GM23338 (cell line): ENCODE data around the gene FAM32A. TPM values are rescaled to one million over a fixed set of nuclear protein-coding genes. Genes with fewer than 3 reads are reported as not detected.
A peak's percentile ranks its signal among the peaks of the same experiment; 100 is the strongest.

Experiments used
- ATAC-seq: fragments of 200-7000 bp; cut with Tn5 transposase; 3 replicates; pipeline ENCODE4 v1.9.1; 2020
- DNase-seq: peaks from one replicate; pipeline ENCODE4 v3.0.0-alpha.2; 2015; ENCODE audit warnings: low spot score
- H2AFZ ChIP-seq: fragments of 200-600 bp; sonication (generic); 2 replicates; pipeline ENCODE4 v1.8.0; 2016; ENCODE audit warnings: antibody characterized with exemption, mild to moderate bottlenecking, moderate library complexity
- H3F3A ChIP-seq: fragments of 200-600 bp; sonication (generic); replicated peaks from 2 replicates; pipeline ENCODE4 v1.8.0; 2017; ENCODE audit warnings: antibody characterized with exemption, mixed run types, low read depth
- H3K27ac ChIP-seq: fragments of 200-600 bp; sonication (generic); 2 replicates; pipeline ENCODE4 v1.6.1; 2016; ENCODE audit warnings: low read depth
- H3K27me3 ChIP-seq: fragments of 200-600 bp; sonication (generic); 2 replicates; pipeline ENCODE4 v1.8.0; 2016; ENCODE audit warnings: mild to moderate bottlenecking, mixed run types, moderate library complexity; ENCODE audit not compliant: insufficient read depth
- H3K36me3 ChIP-seq: fragments of 200-600 bp; sonication (generic); 2 replicates; pipeline ENCODE4 v1.8.0; 2016; ENCODE audit warnings: mild to moderate bottlenecking; ENCODE audit not compliant: insufficient read depth
- H3K4me1 ChIP-seq: fragments of 200-600 bp; sonication (generic); 2 replicates; pipeline ENCODE4 v1.8.0; 2016; ENCODE audit warnings: mild to moderate bottlenecking, moderate library complexity; ENCODE audit not compliant: insufficient read depth
- H3K4me2 ChIP-seq: fragments of 200-600 bp; sonication (generic); 2 replicates; pipeline ENCODE4 v1.7.1; 2017; ENCODE audit warnings: mixed run types
- H3K4me3 ChIP-seq: fragments of 200-600 bp; sonication (generic); 2 replicates; pipeline ENCODE4 v1.6.1; 2016; ENCODE audit warnings: mixed run types
- H3K79me2 ChIP-seq: fragments of 200-600 bp; sonication (generic); replicated peaks from 2 replicates; pipeline ENCODE4 v1.8.0; 2017; ENCODE audit warnings: mild to moderate bottlenecking; ENCODE audit not compliant: insufficient read depth
- H3K9me2 ChIP-seq: fragments of 200-600 bp; sonication (generic); 2 replicates; pipeline ENCODE4 v1.8.0; 2017; ENCODE audit not compliant: insufficient read depth
- H4K20me1 ChIP-seq: fragments of 200-600 bp; sonication (generic); replicated peaks from 2 replicates; pipeline ENCODE4 v1.8.0; 2017; ENCODE audit warnings: mild to moderate bottlenecking; ENCODE audit not compliant: insufficient read depth
- H3K27ac Mint-ChIP-seq: 2 replicates; pipeline ENCODE4 v1.8.0; 2020; ENCODE audit warnings: inconsistent platforms, mild to moderate bottlenecking, moderate library complexity, mixed read lengths
- H3K27me3 Mint-ChIP-seq: 3 replicates; pipeline ENCODE4 v1.8.0; 2022; ENCODE audit warnings: low read depth, mild to moderate bottlenecking, moderate library complexity, mixed read lengths, inconsistent platforms; ENCODE audit not compliant: insufficient read depth, poor library complexity
- H3K36me3 Mint-ChIP-seq: 3 replicates; pipeline ENCODE4 v1.8.0; 2021; ENCODE audit warnings: low read depth, mild to moderate bottlenecking, inconsistent platforms, moderate library complexity, mixed read lengths
- H3K4me1 Mint-ChIP-seq: 3 replicates; pipeline ENCODE4 v1.8.0; 2020; ENCODE audit warnings: mild to moderate bottlenecking, inconsistent platforms, mixed read lengths
- H3K4me3 Mint-ChIP-seq: 3 replicates; pipeline ENCODE4 v1.8.0; 2021; ENCODE audit warnings: moderate library complexity, mild to moderate bottlenecking, inconsistent platforms, mixed read lengths
- H3K9me3 Mint-ChIP-seq: 3 replicates; pipeline ENCODE4 v1.8.0; 2020; ENCODE audit warnings: moderate library complexity, mild to moderate bottlenecking, inconsistent platforms, mixed read lengths
- CREB1 ChIP-seq: fragments of 250-450 bp; sonication (Bioruptor Pico); IDR thresholded peaks from 2 replicates; pipeline ENCODE4 v1.5.0; 2020; ENCODE audit warnings: low read depth, mild to moderate bottlenecking, moderate library complexity
- ETS1 ChIP-seq: IDR thresholded peaks from 2 replicates; pipeline ENCODE4 v1.6.1; 2016; ENCODE audit warnings: antibody characterized with exemption
- EZH2 ChIP-seq: fragments of 200-600 bp; sonication (generic); IDR thresholded peaks from one replicate; pipeline ENCODE4 v1.8.0; 2017; ENCODE audit warnings: antibody characterized with exemption, mild to moderate bottlenecking, low read depth; ENCODE audit not compliant: unreplicated experiment
- EZH2phosphoT487 ChIP-seq: fragments of 200-600 bp; sonication (generic); IDR thresholded peaks from one replicate; pipeline ENCODE4 v1.8.1; 2018; ENCODE audit warnings: antibody characterized with exemption; ENCODE audit not compliant: unreplicated experiment
- JUNB ChIP-seq: IDR thresholded peaks from one replicate; pipeline ENCODE4 v1.6.1; 2016; ENCODE audit warnings: antibody characterized with exemption; ENCODE audit not compliant: unreplicated experiment
- NANOG ChIP-seq: IDR thresholded peaks from 2 replicates; pipeline ENCODE4 v1.6.1; 2016; ENCODE audit warnings: antibody characterized with exemption, borderline replicate concordance
- POLR2AphosphoS5 ChIP-seq: IDR thresholded peaks from 2 replicates; pipeline ENCODE4 v1.6.1; 2016; ENCODE audit warnings: antibody characterized with exemption, low read depth
- STAT1 ChIP-seq: IDR thresholded peaks from one replicate; pipeline ENCODE4 v1.6.1; 2016; ENCODE audit warnings: antibody characterized with exemption; ENCODE audit not compliant: unreplicated experiment
- ZNF114 ChIP-seq: fragments of 250-450 bp; sonication (Bioruptor Pico); IDR thresholded peaks from 2 replicates; pipeline ENCODE4 v1.5.0; 2020; ENCODE audit warnings: mild to moderate bottlenecking, moderate library complexity
- polyA plus RNA-seq: library from polyadenylated mRNA; unstranded; fragments of >200 nt; fragmentation: Nextera tagmentation; extraction: Ambion mirVana; gene quantifications from 2 replicates; pipeline ENCODE4 v1.2.1, GENCODE V29; 2016
- total RNA-seq: library from RNA; depleted of rRNA; stranded (reverse); fragments of >200 nt; shearing (Covaris generic); gene quantifications from 2 replicates; pipeline ENCODE4 v1.2.3, GENCODE V29; 2014
- TF ChIP-seq, protein P1 (sequence below), 2 experiments: fragments of 200-600 bp in 1 of 2; sonication (generic) in 1 of 2; conservative IDR thresholded peaks; 2 replicates each; pipeline versions ENCODE4 v1.5.1 to v1.6.1; 2016 to 2017; ENCODE audit warnings: antibody characterized with exemption in 2 of 2, low read depth in 2 of 2, mild to moderate bottlenecking in 2 of 2, moderate library complexity in 1 of 2
- TF ChIP-seq, protein P2 (sequence below): fragments of 250-450 bp; sonication (Bioruptor Pico); IDR thresholded peaks from 2 replicates; pipeline ENCODE4 v1.5.0; 2020; ENCODE audit warnings: mild to moderate bottlenecking, moderate library complexity

FAM32A gene
- total and polyA plus RNA-seq, 2 experiments from 2014 or later = 58.2 to 67.3 TPM

- TF ChIP-seq, protein P1, sequence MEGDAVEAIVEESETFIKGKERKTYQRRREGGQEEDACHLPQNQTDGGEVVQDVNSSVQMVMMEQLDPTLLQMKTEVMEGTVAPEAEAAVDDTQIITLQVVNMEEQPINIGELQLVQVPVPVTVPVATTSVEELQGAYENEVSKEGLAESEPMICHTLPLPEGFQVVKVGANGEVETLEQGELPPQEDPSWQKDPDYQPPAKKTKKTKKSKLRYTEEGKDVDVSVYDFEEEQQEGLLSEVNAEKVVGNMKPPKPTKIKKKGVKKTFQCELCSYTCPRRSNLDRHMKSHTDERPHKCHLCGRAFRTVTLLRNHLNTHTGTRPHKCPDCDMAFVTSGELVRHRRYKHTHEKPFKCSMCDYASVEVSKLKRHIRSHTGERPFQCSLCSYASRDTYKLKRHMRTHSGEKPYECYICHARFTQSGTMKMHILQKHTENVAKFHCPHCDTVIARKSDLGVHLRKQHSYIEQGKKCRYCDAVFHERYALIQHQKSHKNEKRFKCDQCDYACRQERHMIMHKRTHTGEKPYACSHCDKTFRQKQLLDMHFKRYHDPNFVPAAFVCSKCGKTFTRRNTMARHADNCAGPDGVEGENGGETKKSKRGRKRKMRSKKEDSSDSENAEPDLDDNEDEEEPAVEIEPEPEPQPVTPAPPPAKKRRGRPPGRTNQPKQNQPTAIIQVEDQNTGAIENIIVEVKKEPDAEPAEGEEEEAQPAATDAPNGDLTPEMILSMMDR (conservative IDR thresholded peaks at IDR 0.05; ENCODE audit: low read depth in 2 of 2) = no peak
- peak; percentile 71 for TF ChIP-seq ETS1
- TF ChIP-seq STAT1 = no peak
- TF ChIP-seq EZH2 = no peak
- peak; percentile 14; the same call in 1 of the 2 replicates for TF ChIP-seq CREB1 (CRISPR knock-in tag)
- TF ChIP-seq NANOG = no peak
- no peak for TF ChIP-seq EZH2phosphoT487
Observed at GRCh38 chr19:16197622-16198369, 12.6 kb downstream of the FAM32A start, which contains the start of gene AP1M1 (continued).

- Mint-ChIP-seq H3K27ac (no peak overlapping the region; the same call in 1 of the 2 replicates), H3K9me3 (no peaks in the 10 kb centered on the region), H3K36me3 (no peaks in the 10 kb centered on the region; the same call in 2 of the 3 replicates), H3K4me3 (peak overlapping the region; percentile 89), H3K4me1 (peaks cover 11% of the 10 kb centered on the region), H3K27me3 (peaks cover 4% of the 10 kb centered on the region)
- no peaks in the 10 kb centered on the region for H3K9me2 ChIP-seq
- H3K4me2 ChIP-seq = peak overlapping the region; percentile 85
- H3K36me3 ChIP-seq = no peaks in the 10 kb centered on the region
- H3K4me1 ChIP-seq = peaks cover 3% of the 10 kb centered on the region
- H3K4me3 ChIP-seq = peak overlapping the region; percentile 96
- no peaks in the 10 kb centered on the region for H3K79me2 ChIP-seq
- ATAC-seq (no peak), DNase-seq (no peak)
- no peaks in the 10 kb centered on the region for H3F3A ChIP-seq
- H3K27me3 ChIP-seq = no peaks in the 10 kb centered on the region
- peak overlapping the region; percentile 90; the same call in 1 of the 2 replicates for H2AFZ ChIP-seq
- H4K20me1 ChIP-seq = no peaks in the 10 kb centered on the region; the same call in 1 of the 2 replicates
- H3K27ac ChIP-seq = no peak overlapping the region
- TF ChIP-seq EZH2phosphoT487 = no peak
- TF ChIP-seq POLR2AphosphoS5 = no peak
- no peak for TF ChIP-seq ZNF114 (CRISPR knock-in tag)
- TF ChIP-seq JUNB = no peak
- TF ChIP-seq, protein P2, sequence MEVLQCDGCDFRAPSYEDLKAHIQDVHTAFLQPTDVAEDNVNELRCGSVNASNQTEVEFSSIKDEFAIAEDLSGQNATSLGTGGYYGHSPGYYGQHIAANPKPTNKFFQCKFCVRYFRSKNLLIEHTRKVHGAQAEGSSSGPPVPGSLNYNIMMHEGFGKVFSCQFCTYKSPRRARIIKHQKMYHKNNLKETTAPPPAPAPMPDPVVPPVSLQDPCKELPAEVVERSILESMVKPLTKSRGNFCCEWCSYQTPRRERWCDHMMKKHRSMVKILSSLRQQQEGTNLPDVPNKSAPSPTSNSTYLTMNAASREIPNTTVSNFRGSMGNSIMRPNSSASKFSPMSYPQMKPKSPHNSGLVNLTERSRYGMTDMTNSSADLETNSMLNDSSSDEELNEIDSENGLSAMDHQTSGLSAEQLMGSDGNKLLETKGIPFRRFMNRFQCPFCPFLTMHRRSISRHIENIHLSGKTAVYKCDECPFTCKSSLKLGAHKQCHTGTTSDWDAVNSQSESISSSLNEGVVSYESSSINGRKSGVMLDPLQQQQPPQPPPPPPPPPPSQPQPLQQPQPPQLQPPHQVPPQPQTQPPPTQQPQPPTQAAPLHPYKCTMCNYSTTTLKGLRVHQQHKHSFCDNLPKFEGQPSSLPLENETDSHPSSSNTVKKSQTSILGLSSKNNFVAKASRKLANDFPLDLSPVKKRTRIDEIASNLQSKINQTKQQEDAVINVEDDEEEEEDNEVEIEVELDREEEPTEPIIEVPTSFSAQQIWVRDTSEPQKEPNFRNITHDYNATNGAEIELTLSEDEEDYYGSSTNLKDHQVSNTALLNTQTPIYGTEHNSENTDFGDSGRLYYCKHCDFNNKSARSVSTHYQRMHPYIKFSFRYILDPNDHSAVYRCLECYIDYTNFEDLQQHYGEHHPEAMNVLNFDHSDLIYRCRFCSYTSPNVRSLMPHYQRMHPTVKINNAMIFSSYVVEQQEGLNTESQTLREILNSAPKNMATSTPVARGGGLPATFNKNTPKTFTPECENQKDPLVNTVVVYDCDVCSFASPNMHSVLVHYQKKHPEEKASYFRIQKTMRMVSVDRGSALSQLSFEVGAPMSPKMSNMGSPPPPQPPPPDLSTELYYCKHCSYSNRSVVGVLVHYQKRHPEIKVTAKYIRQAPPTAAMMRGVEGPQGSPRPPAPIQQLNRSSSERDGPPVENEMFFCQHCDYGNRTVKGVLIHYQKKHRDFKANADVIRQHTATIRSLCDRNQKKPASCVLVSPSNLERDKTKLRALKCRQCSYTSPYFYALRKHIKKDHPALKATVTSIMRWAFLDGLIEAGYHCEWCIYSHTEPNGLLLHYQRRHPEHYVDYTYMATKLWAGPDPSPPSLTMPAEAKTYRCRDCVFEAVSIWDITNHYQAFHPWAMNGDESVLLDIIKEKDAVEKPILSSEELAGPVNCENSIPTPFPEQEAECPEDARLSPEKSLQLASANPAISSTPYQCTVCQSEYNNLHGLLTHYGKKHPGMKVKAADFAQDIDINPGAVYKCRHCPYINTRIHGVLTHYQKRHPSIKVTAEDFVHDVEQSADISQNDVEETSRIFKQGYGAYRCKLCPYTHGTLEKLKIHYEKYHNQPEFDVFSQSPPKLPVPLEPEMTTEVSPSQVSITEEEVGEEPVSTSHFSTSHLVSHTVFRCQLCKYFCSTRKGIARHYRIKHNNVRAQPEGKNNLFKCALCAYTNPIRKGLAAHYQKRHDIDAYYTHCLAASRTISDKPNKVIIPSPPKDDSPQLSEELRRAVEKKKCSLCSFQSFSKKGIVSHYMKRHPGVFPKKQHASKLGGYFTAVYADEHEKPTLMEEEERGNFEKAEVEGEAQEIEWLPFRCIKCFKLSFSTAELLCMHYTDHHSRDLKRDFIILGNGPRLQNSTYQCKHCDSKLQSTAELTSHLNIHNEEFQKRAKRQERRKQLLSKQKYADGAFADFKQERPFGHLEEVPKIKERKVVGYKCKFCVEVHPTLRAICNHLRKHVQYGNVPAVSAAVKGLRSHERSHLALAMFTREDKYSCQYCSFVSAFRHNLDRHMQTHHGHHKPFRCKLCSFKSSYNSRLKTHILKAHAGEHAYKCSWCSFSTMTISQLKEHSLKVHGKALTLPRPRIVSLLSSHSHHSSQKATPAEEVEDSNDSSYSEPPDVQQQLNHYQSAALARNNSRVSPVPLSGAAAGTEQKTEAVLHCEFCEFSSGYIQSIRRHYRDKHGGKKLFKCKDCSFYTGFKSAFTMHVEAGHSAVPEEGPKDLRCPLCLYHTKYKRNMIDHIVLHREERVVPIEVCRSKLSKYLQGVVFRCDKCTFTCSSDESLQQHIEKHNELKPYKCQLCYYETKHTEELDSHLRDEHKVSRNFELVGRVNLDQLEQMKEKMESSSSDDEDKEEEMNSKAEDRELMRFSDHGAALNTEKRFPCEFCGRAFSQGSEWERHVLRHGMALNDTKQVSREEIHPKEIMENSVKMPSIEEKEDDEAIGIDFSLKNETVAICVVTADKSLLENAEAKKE (CRISPR knock-in tag) = no peak
- TF ChIP-seq ETS1 = no peak
- TF ChIP-seq, protein P1 (conservative IDR thresholded peaks at IDR 0.05; ENCODE audit: low read depth in 2 of 2) = no peak
Observed at GRCh38 chr19:16198370-16198651, 13.1 kb downstream of the FAM32A start.
